Astrocyte of the hippocampus (primary cell): ENCODE results near the gene LYVE1.

Experiments used
- DNase-seq: peaks from one replicate; pipeline ENCODE4 v3.0.0; 2011; ENCODE audit warnings: low read depth, low spot score

The LYVE1 gene

GRCh38 chr11:10522921-10523320, 45.5 kb downstream of the LYVE1 start:
- DNase-seq, result no peak

- DNase-seq, result no peak
Observed at GRCh38 chr11:10522276-10522675, 46.2 kb downstream of the LYVE1 start.

GRCh38 chr11:10520562-10520961, 47.9 kb downstream of the LYVE1 start:
- DNase-seq, result no peak

- DNase-seq, result no peak
Observed at GRCh38 chr11:10519630-10520029, 48.8 kb downstream of the LYVE1 start.

- DNase-seq, result no peak
Observed at GRCh38 chr11:10518891-10519290, 49.6 kb downstream of the LYVE1 start.

- no peak for DNase-seq
Observed at GRCh38 chr11:10518123-10518522, 50.3 kb downstream of the LYVE1 start.

- no peak for DNase-seq
Observed at GRCh38 chr11:10515418-10515817, 53.0 kb downstream of the LYVE1 start.

GRCh38 chr11:10514709-10515108, 53.8 kb downstream of the LYVE1 start:
- DNase-seq, result peak; percentile 27

- DNase-seq, result no peak
Observed at GRCh38 chr11:10514202-10514601, 54.3 kb downstream of the LYVE1 start.

- peak; percentile 26 for DNase-seq
Observed at GRCh38 chr11:10511181-10511621, 57.3 kb downstream of the LYVE1 start.
